ENCODE data around the gene CEACAM21.

Gene CEACAM21

GRCh38 chr19:41624515-41624914, 48.5 kb downstream of the CEACAM21 start:
- no peak for DNase-seq (ENCODE audit: low read depth, low spot score)
- in situ Hi-C loops (cut with HindIII; ENCODE audit: low sequenced_read_pairs): no loop called here
- H3K4me3 ChIP-seq (ENCODE audit: low read depth, low read length): no peak overlapping the region
- TF ChIP-seq, protein P1, sequence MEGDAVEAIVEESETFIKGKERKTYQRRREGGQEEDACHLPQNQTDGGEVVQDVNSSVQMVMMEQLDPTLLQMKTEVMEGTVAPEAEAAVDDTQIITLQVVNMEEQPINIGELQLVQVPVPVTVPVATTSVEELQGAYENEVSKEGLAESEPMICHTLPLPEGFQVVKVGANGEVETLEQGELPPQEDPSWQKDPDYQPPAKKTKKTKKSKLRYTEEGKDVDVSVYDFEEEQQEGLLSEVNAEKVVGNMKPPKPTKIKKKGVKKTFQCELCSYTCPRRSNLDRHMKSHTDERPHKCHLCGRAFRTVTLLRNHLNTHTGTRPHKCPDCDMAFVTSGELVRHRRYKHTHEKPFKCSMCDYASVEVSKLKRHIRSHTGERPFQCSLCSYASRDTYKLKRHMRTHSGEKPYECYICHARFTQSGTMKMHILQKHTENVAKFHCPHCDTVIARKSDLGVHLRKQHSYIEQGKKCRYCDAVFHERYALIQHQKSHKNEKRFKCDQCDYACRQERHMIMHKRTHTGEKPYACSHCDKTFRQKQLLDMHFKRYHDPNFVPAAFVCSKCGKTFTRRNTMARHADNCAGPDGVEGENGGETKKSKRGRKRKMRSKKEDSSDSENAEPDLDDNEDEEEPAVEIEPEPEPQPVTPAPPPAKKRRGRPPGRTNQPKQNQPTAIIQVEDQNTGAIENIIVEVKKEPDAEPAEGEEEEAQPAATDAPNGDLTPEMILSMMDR (IDR thresholded peaks at IDR 0.05; ENCODE audit: low read depth, low read length): no peak

DNA sequence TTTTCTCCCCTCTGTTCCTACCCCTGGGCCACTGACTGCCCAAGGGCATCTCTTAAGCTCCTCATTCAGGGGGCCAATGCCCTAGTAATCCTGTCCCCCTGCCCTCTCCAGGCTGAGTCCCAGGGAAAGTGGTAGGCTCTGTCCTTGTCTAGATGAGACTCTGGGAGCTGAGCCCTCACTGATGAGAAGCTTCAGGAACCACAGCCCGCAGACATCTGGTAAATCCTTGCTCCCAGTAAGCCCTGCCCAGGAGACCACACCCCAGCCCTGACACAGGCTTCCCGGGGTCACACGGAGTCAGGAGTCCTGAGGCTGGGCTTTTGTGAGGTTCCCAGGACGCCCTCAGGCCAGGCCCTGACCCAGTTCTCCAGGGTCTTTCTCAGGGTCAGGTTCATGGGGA, 49.0 kb downstream of the CEACAM21 start:
- no peak for DNase-seq (ENCODE audit: low read depth, low spot score)
- H3K4me3 ChIP-seq (ENCODE audit: low read depth, low read length): no peak overlapping the region
- TF ChIP-seq, protein P1 (IDR thresholded peaks at IDR 0.05; ENCODE audit: low read depth, low read length): no peak
- in situ Hi-C loops (cut with HindIII; ENCODE audit: low sequenced_read_pairs): no loop called here

DNA sequence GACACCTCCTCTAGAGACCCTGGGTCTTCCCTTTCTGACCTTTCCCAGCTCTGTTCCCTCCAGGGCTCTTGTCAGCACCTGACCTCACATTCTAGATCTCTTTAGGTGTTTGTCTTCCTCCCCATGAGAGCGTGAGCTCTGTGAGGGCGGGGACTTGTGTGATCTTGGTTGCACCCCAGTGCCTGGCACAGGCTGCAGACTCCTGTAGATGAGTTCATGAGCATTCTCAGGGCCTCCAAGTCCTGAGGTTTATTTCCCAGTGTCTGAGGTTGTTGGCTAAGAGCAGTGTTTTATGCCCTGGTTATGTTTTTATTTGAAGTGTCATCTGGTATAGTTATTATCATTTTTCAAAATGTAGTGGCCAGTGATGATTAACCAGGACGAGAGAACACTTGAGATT, 50.3 kb downstream of the CEACAM21 start:
- DNase-seq (ENCODE audit: low read depth, low spot score): no peak
- TF ChIP-seq, protein P1 (IDR thresholded peaks at IDR 0.05; ENCODE audit: low read depth, low read length): no peak
- in situ Hi-C loops (cut with HindIII; ENCODE audit: low sequenced_read_pairs): no loop called here
- no peak overlapping the region for H3K4me3 ChIP-seq (ENCODE audit: low read depth, low read length)

DNA sequence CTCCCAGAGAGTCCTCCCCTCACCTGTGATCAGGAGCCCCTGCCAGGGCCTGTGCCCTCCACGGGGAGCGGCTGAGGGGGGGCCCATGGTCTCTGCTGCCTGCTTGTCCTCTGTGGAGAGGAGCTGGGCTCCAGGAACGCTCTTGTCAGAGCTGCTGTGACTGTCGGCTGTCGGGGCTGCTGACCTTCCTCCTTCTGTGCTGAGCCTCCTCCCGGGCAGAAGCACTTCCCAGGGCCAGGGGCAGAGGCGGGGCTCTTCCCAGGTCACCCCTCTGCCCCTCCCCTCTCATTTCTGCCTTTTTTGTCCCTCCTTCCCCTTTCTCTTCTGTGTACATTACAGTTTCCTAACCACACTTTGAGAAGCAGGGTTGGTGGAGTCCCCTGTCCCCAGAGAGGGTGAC, 50.9 kb downstream of the CEACAM21 start, which contains the start of gene CEACAM4:
CEACAM4 (minus strand) TSS at position 198 of the 400 bp plus-strand sequence; CDS start at position 87, 111 bp downstream.
- no peak within 1 kb of the TSS for H3K4me3 ChIP-seq (ENCODE audit: low read depth, low read length)
- no peak for DNase-seq (ENCODE audit: low read depth, low spot score)
- in situ Hi-C loops (cut with HindIII; ENCODE audit: low sequenced_read_pairs): no loop called here
- TF ChIP-seq, protein P1 (IDR thresholded peaks at IDR 0.05; ENCODE audit: low read depth, low read length): no peak

DNA sequence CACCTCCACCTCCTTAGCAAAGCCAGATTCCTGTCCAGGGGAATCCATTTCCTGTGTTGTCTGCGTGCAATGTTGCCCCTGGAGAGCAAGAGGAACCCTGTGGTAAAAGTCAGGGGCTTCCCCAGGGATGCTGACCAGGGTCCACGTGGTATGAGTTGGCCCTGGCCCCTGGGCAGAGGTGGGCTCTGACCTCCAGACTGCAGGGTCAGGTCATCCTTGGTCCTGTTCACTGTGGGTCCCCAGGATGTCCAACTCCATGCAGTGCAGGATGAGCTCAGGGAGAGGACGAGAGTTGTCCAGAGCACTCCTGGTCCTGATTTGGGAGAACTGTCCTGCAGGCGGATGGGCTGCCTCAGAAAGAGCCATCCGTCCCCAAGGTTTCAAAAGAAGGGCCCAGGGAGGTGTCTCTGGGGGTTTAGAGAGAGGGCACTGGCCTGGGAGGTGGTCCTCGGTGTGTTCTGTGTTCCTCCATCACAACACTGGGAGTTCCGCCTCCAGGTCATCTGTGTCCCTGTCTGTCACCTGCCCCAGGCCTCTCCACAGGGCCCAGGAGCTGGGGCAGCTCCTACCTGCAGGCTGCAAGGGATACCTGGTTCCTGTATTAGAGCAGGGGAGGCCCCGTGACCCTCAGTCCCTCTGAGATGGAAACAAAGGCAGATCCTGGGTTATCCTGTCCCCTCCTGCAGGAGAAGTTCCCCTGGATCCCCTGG, 52.2 kb downstream of the CEACAM21 start:
- in situ Hi-C loops (cut with HindIII; ENCODE audit: low sequenced_read_pairs): no loop called here
- H3K4me3 ChIP-seq (ENCODE audit: low read depth, low read length): no peak overlapping the region
- TF ChIP-seq, protein P1 (IDR thresholded peaks at IDR 0.05; ENCODE audit: low read depth, low read length): no peak
- no peak for DNase-seq (ENCODE audit: low read depth, low spot score)
